Mammary epithelial cell (primary cell): ENCODE results near the gene PIGR.

Experiments used
- CTCF ChIP-seq, 2 donors: IDR thresholded peaks in 1 of 2; conservative IDR thresholded peaks in 1 of 2; 2 replicates each; pipeline ENCODE4 v1.5.1; 2011 to 2012; ENCODE audit warnings: inconsistent platforms in 2 of 2, low read length in 2 of 2, mild to moderate bottlenecking in 2 of 2, control low read depth in 1 of 2, low read depth in 1 of 2; ENCODE audit not compliant: insufficient read depth in 1 of 2; ENCODE audit errors: extremely low read depth in 1 of 2
- EZH2 ChIP-seq: IDR thresholded peaks from 2 replicates; pipeline ENCODE4 v1.6.1; 2012; ENCODE audit warnings: low read length, inconsistent platforms, borderline replicate concordance

- TF ChIP-seq CTCF (conservative IDR thresholded peaks at IDR 0.05 in 1 of 2, IDR thresholded peaks at IDR 0.05 in 1 of 2; ENCODE audit: extremely low read depth in 1 of 2, insufficient read depth in 1 of 2, low read depth in 1 of 2, low read length in 2 of 2), result peak; percentile 21 to 26
- no peak for TF ChIP-seq EZH2
These were observed 10.7 kb downstream of the PIGR start for GRCh38 chr1:206935491-206936067.
